Right atrium auricular region (tissue), 2 donors: ENCODE data around the gene PRR35. TPM values are rescaled to one million over a fixed set of nuclear protein-coding genes. Genes with fewer than 3 reads are reported as not detected.

Experiments
- DNase-seq: peaks from one replicate; pipeline ENCODE4 v3.0.0-alpha.2; 2019; ENCODE audit warnings: low spot score
- H3K27ac ChIP-seq, 2 donors: fragments of 200-600 bp; sonication (generic); 1 replicate in 1 of 2; 2 replicates in 1 of 2; pipeline ENCODE4 v1.5.1; 2016 to 2019
- H3K27me3 ChIP-seq, 2 donors: fragments of 200-600 bp; sonication (generic); one replicate each; pipeline versions ENCODE4 v1.5.1 to v1.6.0; 2017 to 2019
- H3K36me3 ChIP-seq: fragments of 200-600 bp; sonication (generic); one replicate; pipeline ENCODE4 v1.5.1; 2016
- H3K4me1 ChIP-seq, 2 donors: fragments of 200-600 bp; sonication (generic); one replicate each; pipeline versions ENCODE4 v1.5.1 to v1.6.0; 2017 to 2019
- H3K4me3 ChIP-seq, 2 donors: fragments of 200-600 bp; sonication (generic); 1 replicate in 1 of 2; 2 replicates in 1 of 2; pipeline ENCODE4 v1.5.1; 2017 to 2019; ENCODE audit warnings: mild to moderate bottlenecking in 1 of 2, moderate library complexity in 1 of 2
- H3K9me3 ChIP-seq, 2 donors: fragments of 200-600 bp; sonication (generic); one replicate each; pipeline ENCODE4 v1.5.1; 2019
- total RNA-seq, 2 donors: library from RNA; depleted of rRNA; stranded (reverse); fragments of >200 nt; gene quantifications; one replicate each; pipeline ENCODE4 v1.1.0, GENCODE V29; 2016
- TF ChIP-seq, protein P1 (sequence below), 2 donors: fragments of 200-600 bp; sonication (generic); IDR thresholded peaks; one replicate each; pipeline ENCODE4 v1.5.1; 2019; ENCODE audit warnings: antibody characterized with exemption in 2 of 2

The PRR35 gene
- total RNA-seq, 2 donors from 2014 or later, result not detected

DNA sequence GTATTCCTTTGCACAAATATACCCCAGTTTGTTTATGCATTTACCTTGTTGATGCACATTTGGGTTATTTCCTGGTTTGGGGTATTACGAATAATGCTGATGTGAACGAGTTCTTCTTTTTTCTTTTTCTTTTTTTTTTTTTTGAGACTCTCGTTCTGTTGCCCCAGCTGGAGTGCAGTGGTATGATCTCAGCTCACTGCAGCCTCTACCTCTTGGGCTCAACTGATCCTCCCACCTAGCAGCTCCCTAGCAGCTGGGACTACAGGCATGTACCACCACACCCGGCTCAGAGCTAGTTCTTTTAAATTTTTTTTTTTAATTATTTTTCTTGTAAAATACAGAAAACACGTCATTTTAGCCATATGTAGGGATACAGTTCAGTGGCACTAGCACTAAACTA lies 43.7 kb downstream of the PRR35 start:
- no peaks in the 10 kb centered on the region for H3K36me3 ChIP-seq
- H3K9me3 ChIP-seq, result no peaks in the 10 kb centered on the region
- H3K4me1 ChIP-seq, result no peaks in the 10 kb centered on the region
- DNase-seq, result no peak
- TF ChIP-seq, protein P1, sequence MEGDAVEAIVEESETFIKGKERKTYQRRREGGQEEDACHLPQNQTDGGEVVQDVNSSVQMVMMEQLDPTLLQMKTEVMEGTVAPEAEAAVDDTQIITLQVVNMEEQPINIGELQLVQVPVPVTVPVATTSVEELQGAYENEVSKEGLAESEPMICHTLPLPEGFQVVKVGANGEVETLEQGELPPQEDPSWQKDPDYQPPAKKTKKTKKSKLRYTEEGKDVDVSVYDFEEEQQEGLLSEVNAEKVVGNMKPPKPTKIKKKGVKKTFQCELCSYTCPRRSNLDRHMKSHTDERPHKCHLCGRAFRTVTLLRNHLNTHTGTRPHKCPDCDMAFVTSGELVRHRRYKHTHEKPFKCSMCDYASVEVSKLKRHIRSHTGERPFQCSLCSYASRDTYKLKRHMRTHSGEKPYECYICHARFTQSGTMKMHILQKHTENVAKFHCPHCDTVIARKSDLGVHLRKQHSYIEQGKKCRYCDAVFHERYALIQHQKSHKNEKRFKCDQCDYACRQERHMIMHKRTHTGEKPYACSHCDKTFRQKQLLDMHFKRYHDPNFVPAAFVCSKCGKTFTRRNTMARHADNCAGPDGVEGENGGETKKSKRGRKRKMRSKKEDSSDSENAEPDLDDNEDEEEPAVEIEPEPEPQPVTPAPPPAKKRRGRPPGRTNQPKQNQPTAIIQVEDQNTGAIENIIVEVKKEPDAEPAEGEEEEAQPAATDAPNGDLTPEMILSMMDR (IDR thresholded peaks at IDR 0.05), result no peak
- H3K4me3 ChIP-seq, result no peak overlapping the region
- H3K27me3 ChIP-seq, result no peaks in the 10 kb centered on the region
- no peak overlapping the region for H3K27ac ChIP-seq

DNA sequence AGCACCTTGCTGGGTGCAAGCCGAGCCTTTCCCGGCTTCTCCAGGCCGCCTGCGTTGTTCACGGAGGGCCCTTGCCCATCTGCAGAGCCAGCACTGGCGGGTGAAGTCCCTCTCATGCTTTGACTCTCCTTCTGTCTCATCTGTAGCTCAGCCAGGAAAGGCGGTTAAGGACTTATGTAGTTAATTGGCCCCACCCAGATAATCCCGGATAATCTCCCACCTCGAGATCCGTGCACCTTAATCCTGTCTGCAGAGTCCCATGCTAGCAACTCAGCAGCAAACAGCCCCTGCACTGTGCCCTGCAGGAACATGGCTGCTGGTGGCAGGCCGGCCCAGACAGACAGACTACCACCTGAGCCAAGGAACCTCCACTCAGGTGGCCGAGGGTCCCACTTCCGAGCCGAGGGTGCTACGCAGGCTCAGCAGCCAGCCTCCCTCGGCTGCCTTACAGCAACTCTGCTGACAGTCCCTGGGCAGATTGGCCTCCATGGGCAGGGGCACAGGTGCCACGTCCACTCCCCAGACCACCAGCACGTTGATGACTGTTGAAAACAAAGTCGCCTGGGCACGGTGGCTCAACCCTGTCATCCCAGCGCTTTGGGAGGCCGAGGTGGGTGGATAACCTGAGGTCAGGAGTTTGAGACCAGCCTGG lies 46.6 kb downstream of the PRR35 start:
- no peaks in the 10 kb centered on the region for H3K27me3 ChIP-seq
- no peaks in the 10 kb centered on the region for H3K36me3 ChIP-seq
- H3K27ac ChIP-seq, result no peak overlapping the region
- TF ChIP-seq, protein P1 (IDR thresholded peaks at IDR 0.05), result no peak
- H3K4me1 ChIP-seq, result peaks cover 0 to 15% of the 10 kb centered on the region in 2 donors
- H3K4me3 ChIP-seq, result no peak overlapping the region
- H3K9me3 ChIP-seq, result no peaks in the 10 kb centered on the region
- no peak for DNase-seq

GRCh38 chr16:608019-608418 lies 47.8 kb downstream of the PRR35 start:
- Histone ChIP-seq H3K9me3 (no peaks in the 10 kb centered on the region), H3K36me3 (no peaks in the 10 kb centered on the region), H3K4me3 (no peak overlapping the region), H3K27ac (no peak overlapping the region), H3K27me3 (no peaks in the 10 kb centered on the region), H3K4me1 (peaks cover 0 to 15% of the 10 kb centered on the region in 2 donors)
- TF ChIP-seq, protein P1 (IDR thresholded peaks at IDR 0.05), result no peak
- no peak for DNase-seq

DNA sequence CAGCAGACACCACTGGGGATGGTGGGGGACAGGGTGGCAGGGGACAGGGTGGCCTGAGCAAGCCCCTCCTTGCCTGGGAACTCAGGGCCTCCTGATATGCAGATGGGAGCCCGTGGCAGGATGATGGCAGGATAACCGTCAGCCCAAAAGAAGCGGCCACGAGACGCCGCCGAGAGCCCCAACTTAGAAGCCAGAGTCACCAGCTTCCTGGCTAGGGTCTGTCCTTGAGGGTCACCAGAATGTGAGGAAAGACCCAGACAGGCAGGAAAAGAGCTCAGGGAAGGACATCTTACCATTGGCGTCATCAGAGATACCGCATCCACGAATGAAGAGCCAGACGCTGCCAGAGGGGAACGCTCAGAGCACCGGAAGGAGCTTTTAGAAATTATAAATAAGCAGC lies 49.1 kb downstream of the PRR35 start:
- Histone ChIP-seq H3K27me3 (no peaks in the 10 kb centered on the region), H3K4me1 (peaks cover 0 to 15% of the 10 kb centered on the region in 2 donors), H3K36me3 (no peaks in the 10 kb centered on the region), H3K4me3 (no peak overlapping the region), H3K9me3 (no peaks in the 10 kb centered on the region), H3K27ac (no peak overlapping the region)
- DNase-seq, result no peak
- TF ChIP-seq, protein P1 (IDR thresholded peaks at IDR 0.05), result no peak

GRCh38 chr16:609984-610383 lies 49.8 kb downstream of the PRR35 start:
- H3K9me3 ChIP-seq, result no peaks in the 10 kb centered on the region
- no peaks in the 10 kb centered on the region for H3K27me3 ChIP-seq
- no peak overlapping the region for H3K4me3 ChIP-seq
- no peaks in the 10 kb centered on the region for H3K36me3 ChIP-seq
- peaks cover 0 to 15% of the 10 kb centered on the region in 2 donors for H3K4me1 ChIP-seq
- no peak for DNase-seq
- TF ChIP-seq, protein P1 (IDR thresholded peaks at IDR 0.05), result no peak
- H3K27ac ChIP-seq, result no peak overlapping the region
